HG03175 (cell line): ENCODE measurements around the gene PELI1.
"Not testable (repeated sequence)": the region's sequence is repeated elsewhere in the genome, so short reads cannot be mapped to it uniquely, and the experiment has no call there.

Experiments
- ATAC-seq: cut with Tn5 transposase; IDR thresholded peaks from one replicate; pipeline ENCODE4 v1.9.1; 2021; ENCODE audit warnings: mild to moderate bottlenecking, moderate library complexity; ENCODE audit not compliant: unreplicated experiment

PELI1 gene

GRCh38 chr2:64092502-64092901, 51.7 kb downstream of the PELI1 start:
- ATAC-seq = peak; percentile 62

DNA sequence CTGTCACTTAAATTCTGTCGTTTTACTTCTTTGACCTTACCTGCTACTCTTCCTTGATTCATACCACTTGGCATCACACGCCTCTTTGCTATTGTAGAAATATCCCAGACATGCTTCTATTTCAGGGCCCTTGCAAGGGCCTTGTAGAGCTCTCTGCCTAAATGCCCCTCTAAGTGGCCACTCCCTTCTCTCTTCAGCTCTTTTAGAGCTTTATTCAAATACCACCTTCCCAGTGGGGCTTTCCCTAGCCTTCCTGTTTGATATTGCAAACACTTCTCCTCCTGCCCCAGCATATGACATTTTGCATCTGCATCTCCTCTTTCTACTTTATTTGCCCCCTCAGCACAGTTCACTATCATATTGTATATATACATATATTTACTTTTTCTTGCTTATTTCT, 54.0 kb downstream of the PELI1 start:
- no peak for ATAC-seq

- peak; percentile 65 for ATAC-seq
These were observed 57.7 kb downstream of the PELI1 start for GRCh38 chr2:64086347-64087082.

- no peak for ATAC-seq
These were observed 58.3 kb downstream of the PELI1 start for GRCh38 chr2:64085936-64086335.

DNA sequence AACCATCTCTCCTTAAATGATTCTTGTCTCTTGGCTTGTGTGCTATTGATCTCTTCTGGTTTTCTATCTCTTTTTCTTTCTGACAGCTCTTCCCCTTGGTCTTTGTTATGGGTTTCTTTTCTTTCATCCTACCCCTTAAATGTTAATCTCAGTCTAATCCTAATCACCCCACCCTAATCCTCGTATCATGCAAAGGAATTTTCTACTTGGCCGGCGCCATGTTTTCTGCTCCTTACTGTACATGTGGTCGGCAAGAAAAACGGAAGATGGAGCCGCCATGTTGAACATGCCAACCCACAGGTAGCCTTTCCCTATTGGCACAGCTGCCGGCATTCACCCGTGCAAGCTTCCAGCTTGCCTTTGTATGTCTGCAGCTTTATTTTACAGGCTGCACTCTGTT, 63.2 kb downstream of the PELI1 start:
- ATAC-seq = no peak

DNA sequence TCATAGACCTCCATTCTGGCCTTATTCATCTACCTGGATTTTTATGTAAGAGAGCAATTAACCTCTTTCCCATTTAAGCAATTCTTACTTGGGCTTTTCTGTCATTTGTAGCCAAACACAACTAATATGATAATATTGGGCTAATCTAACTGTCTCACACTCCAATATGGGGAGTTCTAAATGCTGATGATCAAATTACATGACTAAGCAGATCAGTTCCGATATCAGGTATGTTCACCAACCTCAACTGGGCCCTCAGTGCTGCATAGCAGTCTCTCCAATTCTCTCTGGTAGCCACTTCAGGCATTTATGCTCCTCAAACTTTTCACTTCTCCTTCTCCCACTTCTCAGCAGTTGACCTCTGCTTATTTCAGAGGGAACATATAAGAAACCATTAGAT, 64.0 kb downstream of the PELI1 start:
- no peak for ATAC-seq

GRCh38 chr2:64079688-64080087, 64.5 kb downstream of the PELI1 start:
- not testable (repeated sequence) for ATAC-seq

DNA sequence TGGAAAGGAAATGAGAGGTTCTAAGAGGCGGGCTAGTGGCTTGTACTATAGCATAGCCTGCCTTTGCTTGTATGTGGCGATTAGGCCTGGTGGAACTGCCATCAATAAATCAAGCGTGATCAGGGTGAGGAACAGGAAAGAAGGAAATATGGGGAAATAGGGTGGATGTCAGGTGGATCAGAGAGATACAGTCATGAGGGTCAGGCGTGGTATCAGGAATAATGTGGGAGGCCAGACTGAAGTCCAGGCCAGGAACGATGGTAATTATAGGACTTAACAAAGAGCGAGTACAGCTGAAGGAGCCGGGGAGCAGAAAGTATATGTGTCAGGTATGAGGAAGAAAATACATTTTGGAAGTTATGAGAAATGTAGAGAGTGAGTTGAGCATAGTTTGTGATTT, 67.4 kb downstream of the PELI1 start:
- not testable (repeated sequence) for ATAC-seq

DNA sequence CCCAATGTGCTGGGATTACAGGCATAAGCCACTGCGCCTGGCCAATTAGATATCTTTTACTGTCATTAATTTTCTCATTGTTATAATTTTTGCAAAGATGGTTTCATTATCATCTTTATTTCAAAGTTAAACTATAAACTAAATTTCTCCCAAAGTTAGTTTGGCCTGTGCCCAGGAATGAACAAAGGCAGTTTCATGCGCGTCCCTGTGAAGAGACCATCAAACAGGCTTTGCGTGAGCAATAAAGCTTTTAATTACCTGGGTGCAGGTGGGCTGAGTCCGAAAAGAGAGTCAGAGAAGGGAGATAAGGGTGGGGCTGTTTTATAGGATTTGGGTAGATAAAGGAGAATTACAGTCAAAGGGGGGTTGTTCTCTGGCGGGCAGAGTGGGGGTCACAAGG, 69.6 kb downstream of the PELI1 start:
- ATAC-seq = not testable (repeated sequence)

DNA sequence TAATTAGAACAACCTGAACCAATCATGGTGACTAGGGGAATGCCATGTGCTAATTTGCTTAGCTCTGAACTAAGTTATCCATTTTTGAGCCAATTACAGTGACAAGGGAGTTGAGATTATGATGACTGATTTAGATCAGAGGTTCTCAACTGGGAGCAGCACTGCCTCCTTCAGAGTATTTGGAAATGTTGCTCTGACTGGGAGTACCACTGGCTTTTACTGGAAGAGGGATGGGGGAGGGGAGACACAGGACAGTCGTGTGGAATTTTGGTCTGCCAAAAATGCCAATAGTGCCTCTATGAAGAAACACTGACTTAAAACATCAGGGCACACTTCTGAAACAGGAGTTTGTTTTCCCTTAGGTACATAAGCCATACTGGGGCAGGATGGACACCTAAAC, 76.9 kb downstream of the PELI1 start:
- no peak for ATAC-seq

DNA sequence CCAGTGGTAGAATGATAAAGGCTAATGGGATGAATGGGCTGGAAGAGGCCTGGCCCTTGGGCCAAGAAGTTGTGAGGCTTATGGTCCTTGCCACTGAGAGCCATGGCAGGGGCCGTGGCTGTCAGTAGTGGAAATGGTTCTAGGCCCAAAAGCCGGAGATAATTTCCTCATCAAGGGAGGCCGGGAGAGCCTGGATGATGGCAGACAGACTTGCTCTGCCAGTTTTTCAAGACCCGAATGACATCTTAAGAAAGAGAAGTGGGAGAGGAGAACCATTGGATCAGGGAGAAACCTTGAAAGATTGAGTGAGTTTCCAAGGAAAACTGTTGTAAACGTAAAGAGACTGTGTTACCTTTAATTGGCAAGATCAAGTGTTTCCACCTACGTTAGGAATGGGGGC, 78.7 kb downstream of the PELI1 start:
- ATAC-seq = no peak

DNA sequence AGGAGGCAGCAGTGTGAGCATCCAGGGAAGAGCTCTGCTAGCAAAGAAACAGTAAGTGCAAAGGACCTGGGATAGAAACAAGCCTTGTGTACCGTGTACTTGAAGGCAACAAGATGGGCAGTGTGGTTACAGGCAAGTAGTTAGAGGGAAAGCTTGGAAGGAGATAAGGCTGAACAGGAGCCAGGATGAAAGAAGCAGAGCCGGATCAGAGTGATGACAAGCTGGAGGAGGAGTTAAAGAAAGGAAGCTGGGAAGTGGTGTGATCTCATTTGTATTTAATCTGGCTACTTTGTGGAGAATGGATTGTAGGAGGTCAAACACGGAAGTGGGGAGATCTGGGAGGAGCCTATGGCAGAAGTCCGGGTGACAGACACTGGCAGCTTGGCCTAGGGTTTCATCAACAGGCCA, 80.3 kb downstream of the PELI1 start:
- ATAC-seq = no peak

DNA sequence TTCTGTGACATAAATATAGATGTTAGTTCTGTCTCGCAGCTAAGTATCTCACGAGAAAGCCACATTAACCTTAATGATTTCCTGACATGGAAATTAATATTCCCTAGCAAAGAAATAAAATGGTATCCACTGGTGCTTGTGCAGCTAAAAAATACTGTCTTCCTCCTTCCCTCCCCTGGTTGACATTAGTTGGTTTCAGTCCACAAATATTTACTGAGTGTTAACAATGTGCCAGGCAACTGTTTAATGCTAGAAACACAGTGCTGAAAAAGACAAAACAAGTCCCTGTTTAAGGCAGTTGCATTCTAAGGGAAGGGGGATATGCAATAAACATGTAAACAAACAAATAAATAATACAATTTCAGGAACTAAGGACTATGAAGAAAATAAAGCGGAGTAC, 80.8 kb downstream of the PELI1 start:
- ATAC-seq = no peak

GRCh38 chr2:64062840-64063239, 81.4 kb downstream of the PELI1 start:
- no peak for ATAC-seq

GRCh38 chr2:64059270-64059669, 85.0 kb downstream of the PELI1 start:
- ATAC-seq = no peak

DNA sequence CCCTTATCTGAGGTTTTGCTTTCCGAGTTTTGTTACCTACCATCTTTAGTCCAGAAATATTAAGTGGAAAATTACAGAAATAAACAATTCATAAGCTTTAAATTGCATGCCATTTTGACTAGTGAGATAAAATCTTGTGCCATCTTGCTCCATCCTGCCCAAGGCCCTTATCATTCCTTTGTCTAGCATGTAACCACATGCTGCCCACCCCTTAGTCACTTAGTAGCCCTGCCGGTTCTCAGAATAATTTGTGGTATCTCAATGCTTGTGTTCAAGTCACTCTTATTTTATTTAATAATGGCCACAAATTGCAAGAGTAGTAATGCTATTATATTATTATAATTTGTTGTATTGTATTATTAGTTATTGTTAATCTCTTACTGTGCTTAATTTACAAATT, 88.2 kb downstream of the PELI1 start:
- ATAC-seq = no peak

- ATAC-seq = no peak
These were observed 89.9 kb downstream of the PELI1 start for GRCh38 chr2:64054161-64054915.

DNA sequence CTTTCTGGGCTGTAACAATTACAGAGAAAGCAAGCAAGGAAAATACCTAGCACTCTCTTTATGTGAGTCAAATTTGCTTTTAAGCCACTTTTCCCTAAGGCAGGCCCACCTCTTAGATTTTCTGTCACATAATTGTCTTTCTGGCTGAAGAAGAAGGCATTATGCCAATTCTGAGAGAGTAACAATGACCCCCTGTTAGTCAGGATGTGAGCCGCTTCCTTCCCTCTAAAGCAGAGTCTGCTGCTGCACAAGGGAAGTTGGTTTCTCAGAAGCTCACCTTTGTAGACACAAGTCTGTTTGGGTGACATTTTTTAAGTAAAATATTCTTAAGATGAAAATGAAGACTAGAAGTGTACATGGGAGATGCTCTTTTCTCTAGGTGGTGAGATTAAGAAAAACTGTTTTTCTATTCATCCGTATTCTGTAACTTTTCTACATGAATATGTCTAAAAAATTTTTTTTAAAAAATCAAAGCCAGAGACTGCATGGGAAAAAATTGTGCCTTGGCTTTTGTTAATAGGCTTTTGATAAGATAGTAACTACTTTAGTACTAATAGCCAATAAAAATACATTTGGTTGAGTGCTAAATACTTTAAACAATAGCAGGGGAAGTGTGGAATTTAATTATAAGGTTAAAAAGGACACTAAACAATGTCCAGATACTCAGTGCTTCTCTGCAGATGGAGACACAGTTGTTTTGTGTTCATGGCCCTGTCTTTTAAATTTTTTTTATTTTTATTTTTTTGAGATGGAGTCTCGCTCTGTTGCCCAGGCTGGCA, 91.6 kb downstream of the PELI1 start:
- no peak for ATAC-seq

DNA sequence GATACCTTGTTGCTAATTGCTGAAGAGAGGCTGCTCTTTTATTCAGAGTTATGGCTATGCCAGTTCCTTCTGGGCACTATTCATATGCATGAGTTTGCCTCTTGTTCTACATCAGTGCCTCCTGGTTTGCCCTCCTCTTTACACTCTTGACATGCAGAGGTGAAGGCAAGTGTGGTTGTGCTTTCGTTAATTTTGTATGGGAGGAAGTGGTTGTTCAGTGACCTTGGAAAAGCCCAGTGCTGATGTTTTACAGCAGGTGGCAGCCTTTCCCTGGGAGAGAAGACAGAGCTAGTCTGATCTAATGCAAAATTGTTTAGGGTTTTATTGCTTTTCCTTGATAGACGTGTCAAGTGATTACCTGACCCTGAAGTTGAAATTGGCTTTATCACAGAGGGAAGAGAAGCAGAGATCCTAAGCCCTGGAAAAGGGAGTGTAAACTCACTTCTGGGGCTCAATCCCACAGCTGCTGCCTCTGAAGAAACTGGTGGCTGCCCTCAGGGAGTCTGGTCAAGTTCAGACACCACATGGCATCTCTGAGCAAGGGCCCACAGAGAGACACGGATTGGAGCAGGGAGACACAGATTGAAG, 94.5 kb downstream of the PELI1 start:
- ATAC-seq = peak; percentile 93

GRCh38 chr2:64045938-64046337, 98.3 kb downstream of the PELI1 start:
- ATAC-seq = no peak
